ENCODE measurements around the gene DECR2. TPM values are rescaled to one million over a fixed set of nuclear protein-coding genes. Genes with fewer than 3 reads are reported as not detected.
A peak's percentile ranks its signal among the peaks of the same experiment; 100 is the strongest.

DECR2 gene
- total RNA-seq, 4 donors from 2014 or later, result 13.6 to 19.6 (median 17.0) TPM

DNA sequence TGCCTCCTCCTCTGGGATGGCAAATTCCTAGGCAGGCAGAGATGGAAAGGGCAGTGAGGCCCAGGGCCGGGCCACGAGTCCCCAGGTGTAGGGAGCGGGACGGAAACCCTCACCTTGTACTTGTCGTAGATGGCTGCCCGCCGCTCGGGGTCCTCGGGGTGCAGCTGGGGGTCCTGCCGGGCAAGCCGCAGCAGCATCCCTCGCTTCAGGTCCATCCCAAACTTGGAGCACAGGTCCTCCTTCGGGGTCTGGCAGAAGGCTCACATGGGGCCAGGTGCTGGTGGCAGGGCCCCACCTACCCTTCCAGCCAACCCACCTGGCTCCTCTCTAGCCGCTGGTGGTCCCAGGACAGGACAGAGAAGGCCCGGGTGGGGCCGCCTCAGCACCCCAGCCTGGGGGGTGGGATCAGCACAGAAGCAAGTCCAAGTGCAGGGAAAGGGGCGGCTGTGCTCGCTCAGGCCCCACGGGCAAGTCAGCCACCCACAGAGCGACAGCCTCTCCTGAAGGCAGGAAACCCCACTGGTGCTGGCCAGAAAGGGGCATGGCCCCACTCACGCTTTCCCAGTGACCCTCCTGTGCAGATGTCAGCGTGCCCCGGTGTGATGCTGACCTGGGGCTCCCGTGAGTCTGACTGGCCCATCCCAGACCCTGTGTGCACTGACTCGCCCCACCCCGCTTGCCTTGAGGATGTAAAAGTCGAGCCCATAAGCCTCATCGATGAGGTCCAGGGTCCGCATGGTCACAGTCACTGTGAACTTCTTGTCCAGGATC is 33.1 kb upstream of the DECR2 start:
- Histone ChIP-seq H3K4me1 (peaks cover 16 to 25% (median 16%) of the 10 kb centered on the region in 3 donors), H3K27me3 (peaks cover 0 to 16% (median 0%) of the 10 kb centered on the region in 4 donors), H3K4me3 (no peak overlapping the region), H3K36me3 (peaks cover 14 to 58% (median 21%) of the 10 kb centered on the region in 3 donors), H3K9me3 (no peaks in the 10 kb centered on the region), H3K27ac (no peak overlapping the region)
- intact Hi-C loops (cut with DNase I), result no loop called here
- 90 to 93% methylated on average over 10 to 12 of the region's 29 CpGs for WGBS, 2 donors
- no peak for DNase-seq
- no peak for TF ChIP-seq POLR2A (IDR thresholded peaks at IDR 0.05)
- TF ChIP-seq, protein P1, sequence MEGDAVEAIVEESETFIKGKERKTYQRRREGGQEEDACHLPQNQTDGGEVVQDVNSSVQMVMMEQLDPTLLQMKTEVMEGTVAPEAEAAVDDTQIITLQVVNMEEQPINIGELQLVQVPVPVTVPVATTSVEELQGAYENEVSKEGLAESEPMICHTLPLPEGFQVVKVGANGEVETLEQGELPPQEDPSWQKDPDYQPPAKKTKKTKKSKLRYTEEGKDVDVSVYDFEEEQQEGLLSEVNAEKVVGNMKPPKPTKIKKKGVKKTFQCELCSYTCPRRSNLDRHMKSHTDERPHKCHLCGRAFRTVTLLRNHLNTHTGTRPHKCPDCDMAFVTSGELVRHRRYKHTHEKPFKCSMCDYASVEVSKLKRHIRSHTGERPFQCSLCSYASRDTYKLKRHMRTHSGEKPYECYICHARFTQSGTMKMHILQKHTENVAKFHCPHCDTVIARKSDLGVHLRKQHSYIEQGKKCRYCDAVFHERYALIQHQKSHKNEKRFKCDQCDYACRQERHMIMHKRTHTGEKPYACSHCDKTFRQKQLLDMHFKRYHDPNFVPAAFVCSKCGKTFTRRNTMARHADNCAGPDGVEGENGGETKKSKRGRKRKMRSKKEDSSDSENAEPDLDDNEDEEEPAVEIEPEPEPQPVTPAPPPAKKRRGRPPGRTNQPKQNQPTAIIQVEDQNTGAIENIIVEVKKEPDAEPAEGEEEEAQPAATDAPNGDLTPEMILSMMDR (IDR thresholded peaks at IDR 0.05), result no peak

DNA sequence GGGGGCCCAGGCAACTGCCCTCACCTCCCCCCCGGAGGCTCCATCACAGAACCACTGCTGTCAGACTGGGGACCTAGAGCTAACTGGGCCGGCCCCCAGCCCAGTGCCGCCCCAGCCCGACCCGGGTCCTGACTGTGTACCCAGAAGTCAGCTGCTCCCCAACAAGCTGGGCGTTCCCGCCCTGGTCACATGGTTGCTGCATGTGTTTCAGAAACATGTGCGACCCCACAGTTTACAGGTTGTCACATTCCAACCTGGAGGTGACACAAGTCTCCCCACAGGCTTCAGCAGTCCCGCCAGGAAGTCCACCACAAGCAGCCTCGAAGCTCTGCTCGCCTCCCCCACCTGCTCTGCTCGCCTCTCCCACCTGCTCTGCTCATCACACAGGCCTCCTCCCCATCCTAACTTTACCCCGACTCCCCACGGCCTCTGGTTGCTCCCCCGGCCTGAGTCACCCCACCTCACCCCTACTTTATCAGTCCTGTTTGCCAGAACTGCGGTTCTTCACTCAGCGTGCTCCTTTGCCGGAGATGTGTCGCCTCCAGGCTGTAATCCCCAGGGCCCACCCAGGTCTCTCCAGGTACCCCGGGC is 32.3 kb upstream of the DECR2 start:
- DNase-seq, result no peak
- 62 to 68% methylated on average over 12 to 16 of the region's 20 CpGs for WGBS, 2 donors
- TF ChIP-seq POLR2A (IDR thresholded peaks at IDR 0.05), result no peak
- TF ChIP-seq, protein P1 (IDR thresholded peaks at IDR 0.05), result no peak
- peaks cover 14 to 66% (median 21%) of the 10 kb centered on the region in 3 donors for H3K36me3 ChIP-seq
- intact Hi-C loops (cut with DNase I), result no loop called here
- H3K27ac ChIP-seq, result no peak overlapping the region
- H3K27me3 ChIP-seq, result peaks cover 0 to 8% (median 0%) of the 10 kb centered on the region in 4 donors
- H3K4me3 ChIP-seq, result peak overlapping the region; percentile 42 to 73 (median 56)
- no peaks in the 10 kb centered on the region for H3K9me3 ChIP-seq
- peaks cover 16 to 25% (median 16%) of the 10 kb centered on the region in 3 donors for H3K4me1 ChIP-seq

DNA sequence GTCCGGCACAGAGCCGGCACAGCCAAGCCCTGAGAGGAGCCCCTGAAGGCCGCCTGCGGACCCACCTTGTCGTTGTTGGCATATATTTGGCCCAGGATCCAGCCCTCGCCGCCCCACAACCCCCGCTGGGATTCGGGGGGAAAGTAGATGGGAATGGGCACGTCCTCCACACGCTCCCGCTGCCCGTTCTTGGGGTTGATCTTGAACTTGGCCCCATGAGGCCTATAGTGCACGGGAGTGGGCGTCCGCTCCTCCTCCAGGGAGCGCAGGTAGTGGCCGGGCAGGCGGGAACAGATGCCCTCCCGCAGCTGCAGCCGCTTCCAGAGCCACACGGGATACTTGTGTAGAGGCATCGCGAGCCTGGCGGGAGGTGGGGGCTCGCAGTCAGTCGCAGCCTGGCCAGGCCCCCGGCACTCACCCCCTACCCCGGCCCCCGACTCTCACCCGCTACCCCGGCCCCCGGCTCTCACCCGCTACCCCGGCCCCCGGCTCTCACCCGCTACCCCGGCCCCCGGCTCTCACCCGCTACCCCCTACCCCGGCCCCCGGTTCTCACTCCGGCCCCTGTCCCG is 31.7 kb upstream of the DECR2 start:
- H3K4me3 ChIP-seq, result peak overlapping the region; percentile 42 to 73 (median 56)
- TF ChIP-seq, protein P1 (IDR thresholded peaks at IDR 0.05), result no peak
- WGBS, 2 donors, result 14% methylated on average over 5 of the region's 44 CpGs; no CpG with 5 or more reads in 1 of the 2 donors

DNA sequence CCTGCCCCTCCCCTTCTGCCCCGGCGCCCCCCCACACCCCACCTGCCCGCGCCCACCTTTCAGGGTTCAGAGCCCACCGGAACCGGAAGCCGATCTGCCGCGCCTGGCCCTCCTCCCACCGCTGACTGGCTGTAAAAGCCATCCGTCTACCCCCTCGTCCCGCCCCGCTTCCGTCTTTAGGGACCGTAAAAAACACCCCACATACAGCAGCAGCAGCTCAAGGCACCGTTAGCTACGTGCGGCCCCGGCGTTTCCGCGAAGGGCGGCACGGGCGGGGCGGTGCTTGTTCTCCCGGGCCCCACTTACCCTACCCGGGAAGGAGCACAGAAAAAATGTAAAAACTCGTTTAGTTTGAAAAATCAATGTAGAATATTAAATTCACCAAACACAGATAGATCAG is 31.2 kb upstream of the DECR2 start, which contains the start of gene MRPL28:
MRPL28 (minus strand) TSS at position 96 of the 400 bp plus-strand sequence. CDS start 320 bp downstream, outside the sequence.
- peak; percentile 82 for DNase-seq
- Histone ChIP-seq H3K4me3 (peak within 1 kb of the TSS; percentile 42 to 73 (median 56)), H3K36me3 (peaks cover 14 to 77% (median 27%) of the 10 kb centered on the region in 3 donors)

More for the DNA sequence above, 31.7 kb upstream of the DECR2 start:
- intact Hi-C loops (cut with DNase I), result no loop called here
- Histone ChIP-seq H3K36me3 (peaks cover 14 to 72% (median 26%) of the 10 kb centered on the region in 3 donors), H3K4me1 (peaks cover 16 to 25% (median 16%) of the 10 kb centered on the region in 3 donors), H3K27me3 (peaks cover 0 to 2% (median 0%) of the 10 kb centered on the region in 4 donors), H3K27ac (peak overlapping the region; percentile 61 to 84 (median 76)), H3K9me3 (no peaks in the 10 kb centered on the region)
- DNase-seq, result no peak

More for the DNA sequence above, 31.2 kb upstream of the DECR2 start, which contains the start of gene MRPL28:
- 2 to 4% methylated on average over 11 to 14 of the region's 30 CpGs for WGBS, 2 donors
- Histone ChIP-seq H3K27me3 (no peaks in the 10 kb centered on the region), H3K4me1 (peaks cover 16 to 25% (median 16%) of the 10 kb centered on the region in 3 donors), H3K27ac (peak within 1 kb of the TSS; percentile 61 to 84 (median 76)), H3K9me3 (no peaks in the 10 kb centered on the region)
- intact Hi-C loops (cut with DNase I), result no loop called here
- TF ChIP-seq, protein P1 (IDR thresholded peaks at IDR 0.05), result no peak
- no peak for TF ChIP-seq POLR2A (IDR thresholded peaks at IDR 0.05)
